H9 (cell line): ENCODE results near the gene MYBPHL. TPM values are rescaled to one million over a fixed set of nuclear protein-coding genes. Genes with fewer than 3 reads are reported as not detected.
A peak's percentile ranks its signal among the peaks of the same experiment; 100 is the strongest.

Experiments
- DNase-seq: peaks from one replicate; pipeline ENCODE4 v3.0.0-alpha.2; 2017
- H2AFZ ChIP-seq: one replicate; pipeline ENCODE4 v1.6.1; 2013; ENCODE audit warnings: mild to moderate bottlenecking, low read length, control low read depth, moderate library complexity
- H2AK5ac ChIP-seq: 2 replicates; pipeline ENCODE4 v1.6.1; 2013; ENCODE audit warnings: low read length, control low read depth, mixed read lengths; ENCODE audit not compliant: insufficient read length
- H2BK120ac ChIP-seq: one replicate; pipeline ENCODE4 v1.6.1; 2013; ENCODE audit warnings: low read depth, mild to moderate bottlenecking, low read length, control low read depth, inconsistent platforms; ENCODE audit not compliant: poor library complexity, severe bottlenecking
- H2BK12ac ChIP-seq: 2 replicates; pipeline ENCODE4 v1.6.1; 2013; ENCODE audit warnings: low read length, control low read depth, mixed read lengths, low read depth; ENCODE audit not compliant: insufficient read length
- H2BK15ac ChIP-seq: 2 replicates; pipeline ENCODE4 v1.6.1; 2013; ENCODE audit warnings: low read depth, low read length, control low read depth
- H2BK20ac ChIP-seq: one replicate; pipeline ENCODE4 v1.6.1; 2013; ENCODE audit warnings: low read depth, mild to moderate bottlenecking, low read length, control low read depth, inconsistent platforms; ENCODE audit not compliant: poor library complexity, severe bottlenecking
- H2BK5ac ChIP-seq: 2 replicates; pipeline ENCODE4 v1.6.1; 2013; ENCODE audit warnings: low read length, control low read depth, mixed read lengths; ENCODE audit not compliant: insufficient read length
- H3K14ac ChIP-seq: 2 replicates; pipeline ENCODE4 v1.6.1; 2013; ENCODE audit warnings: low read length, control low read depth; ENCODE audit not compliant: insufficient read depth
- H3K18ac ChIP-seq: 2 replicates; pipeline ENCODE4 v1.6.1; 2013; ENCODE audit warnings: low read depth, mild to moderate bottlenecking, mixed read lengths, low read length, control low read depth; ENCODE audit not compliant: insufficient read length
- H3K23ac ChIP-seq: 2 replicates; pipeline ENCODE4 v1.6.1; 2013; ENCODE audit warnings: low read length, control low read depth, mixed read lengths, low read depth; ENCODE audit not compliant: insufficient read length
- H3K23me2 ChIP-seq: 2 replicates; pipeline ENCODE4 v1.6.1; 2013; ENCODE audit warnings: low read depth, mild to moderate bottlenecking, mixed read lengths, low read length, control low read depth; ENCODE audit not compliant: insufficient read length, poor library complexity, severe bottlenecking
- H3K27ac ChIP-seq: 2 replicates; pipeline ENCODE4 v1.5.1; 2013; ENCODE audit warnings: low read length, control low read depth, mixed read lengths, low read depth; ENCODE audit not compliant: insufficient read length
- H3K27me3 ChIP-seq: 2 replicates; pipeline ENCODE4 v1.6.1; 2013; ENCODE audit warnings: low read length, control low read depth, inconsistent platforms; ENCODE audit not compliant: insufficient read depth
- H3K4ac ChIP-seq: 2 replicates; pipeline ENCODE4 v1.6.1; 2013; ENCODE audit warnings: low read depth, mild to moderate bottlenecking, control low read depth, inconsistent platforms, low read length, moderate library complexity
- H3K4me1 ChIP-seq: 2 replicates; pipeline ENCODE4 v1.6.1; 2013; ENCODE audit warnings: low read length, control low read depth, inconsistent platforms; ENCODE audit not compliant: insufficient read depth
- H3K4me2 ChIP-seq: 2 replicates; pipeline ENCODE4 v1.6.1; 2013; ENCODE audit warnings: low read length, control low read depth, mixed read lengths; ENCODE audit not compliant: insufficient read length, insufficient read depth
- H3K56ac ChIP-seq: 2 replicates; pipeline ENCODE4 v1.6.1; 2013; ENCODE audit warnings: low read depth, mild to moderate bottlenecking, mixed read lengths, low read length, control low read depth; ENCODE audit not compliant: insufficient read length
- H3K79me1 ChIP-seq: 2 replicates; pipeline ENCODE4 v1.6.1; 2013; ENCODE audit warnings: low read depth, mild to moderate bottlenecking, moderate library complexity, low read length, control low read depth, inconsistent platforms; ENCODE audit not compliant: insufficient read depth, poor library complexity, severe bottlenecking
- H3K79me2 ChIP-seq: 2 replicates; pipeline ENCODE4 v1.6.1; 2013; ENCODE audit warnings: low read length, control low read depth, inconsistent platforms; ENCODE audit not compliant: insufficient read depth
- H3K9ac ChIP-seq: 2 replicates; pipeline ENCODE4 v1.6.1; 2013; ENCODE audit warnings: low read length, control low read depth, mixed read lengths; ENCODE audit not compliant: insufficient read length; ENCODE audit errors: extremely low read depth
- H3K9me3 ChIP-seq: one replicate; pipeline ENCODE4 v1.6.1; 2013; ENCODE audit warnings: low read depth, low read length, inconsistent platforms; ENCODE audit not compliant: control insufficient read depth
- H3T11ph ChIP-seq: one replicate; pipeline ENCODE4 v1.6.1; 2013; ENCODE audit warnings: mild to moderate bottlenecking, low read length, control low read depth, inconsistent platforms
- H4K20me1 ChIP-seq: one replicate; pipeline ENCODE4 v1.6.1; 2013; ENCODE audit not compliant: control insufficient read depth, insufficient read length, insufficient read depth
- H4K5ac ChIP-seq: 2 replicates; pipeline ENCODE4 v1.6.1; 2013; ENCODE audit warnings: low read depth, mild to moderate bottlenecking, mixed read lengths, low read length, control low read depth; ENCODE audit not compliant: insufficient read length
- H4K8ac ChIP-seq: replicated peaks from 2 replicates; pipeline ENCODE4 v1.6.1; 2013; ENCODE audit warnings: low read length, control low read depth, mixed read lengths, low read depth; ENCODE audit not compliant: insufficient read length
- H4K91ac ChIP-seq: 2 replicates; pipeline ENCODE4 v1.6.1; 2013; ENCODE audit warnings: low read depth, mild to moderate bottlenecking, moderate library complexity, mixed read lengths, low read length, control low read depth; ENCODE audit not compliant: insufficient read length
- H3K27ac Mint-ChIP-seq, 3 experiments: 2 replicates in 2 of 3; 3 replicates in 1 of 3; pipeline ENCODE4 v1.8.0; 2020 to 2021; ENCODE audit warnings: mixed read lengths in 3 of 3, mild to moderate bottlenecking in 1 of 3, moderate library complexity in 1 of 3
- H3K27me3 Mint-ChIP-seq: 2 replicates; pipeline ENCODE4 v1.8.0; 2021; ENCODE audit warnings: low read depth, mild to moderate bottlenecking, moderate library complexity, mixed read lengths
- H3K36me3 Mint-ChIP-seq, 3 experiments: 2 replicates in 2 of 3; 3 replicates in 1 of 3; pipeline ENCODE4 v1.8.0; 2020 to 2021; ENCODE audit warnings: low read depth in 3 of 3, mixed read lengths in 3 of 3; ENCODE audit not compliant: insufficient read depth in 1 of 3
- H3K4me1 Mint-ChIP-seq, 2 experiments: 2 replicates each; pipeline ENCODE4 v1.8.0; 2020; ENCODE audit warnings: mixed read lengths in 2 of 2
- H3K4me3 Mint-ChIP-seq, 2 experiments: 2 replicates in 1 of 2; 3 replicates in 1 of 2; pipeline ENCODE4 v1.8.0; 2020 to 2021; ENCODE audit warnings: mild to moderate bottlenecking in 2 of 2, mixed read lengths in 2 of 2, moderate library complexity in 1 of 2
- H3K9me3 Mint-ChIP-seq, 2 experiments: 2 replicates in 1 of 2; 3 replicates in 1 of 2; pipeline ENCODE4 v1.8.0; 2020; ENCODE audit warnings: mild to moderate bottlenecking in 2 of 2, mixed read lengths in 2 of 2, moderate library complexity in 1 of 2
- WGBS: extraction: QIAGEN DNeasy Blood & Tissue Kit; methylation state at CpG from one replicate; pipeline ENCODE4 v1.1.7; 2013; ENCODE audit warnings: missing lambda C conversion rate, low lambda C conversion rate, mixed read lengths; ENCODE audit not compliant: insufficient read length; ENCODE audit errors: extremely low coverage; 5-methylcytosine and 5-hydroxymethylcytosine counted together
- total RNA-seq: library from RNA; stranded (reverse); gene quantifications from 2 replicates; pipeline ENCODE4 v1.2.1, GENCODE V29; 2021
- TF ChIP-seq, protein P1 (sequence below): fragments of 200-600 bp; sonication (generic); conservative IDR thresholded peaks from 3 replicates; pipeline ENCODE4 v1.8.0; 2021; ENCODE audit warnings: antibody characterized with exemption, mild to moderate bottlenecking

MYBPHL gene
- total RNA-seq, 1 experiment from 2014 or later, result 0.59 TPM

DNA sequence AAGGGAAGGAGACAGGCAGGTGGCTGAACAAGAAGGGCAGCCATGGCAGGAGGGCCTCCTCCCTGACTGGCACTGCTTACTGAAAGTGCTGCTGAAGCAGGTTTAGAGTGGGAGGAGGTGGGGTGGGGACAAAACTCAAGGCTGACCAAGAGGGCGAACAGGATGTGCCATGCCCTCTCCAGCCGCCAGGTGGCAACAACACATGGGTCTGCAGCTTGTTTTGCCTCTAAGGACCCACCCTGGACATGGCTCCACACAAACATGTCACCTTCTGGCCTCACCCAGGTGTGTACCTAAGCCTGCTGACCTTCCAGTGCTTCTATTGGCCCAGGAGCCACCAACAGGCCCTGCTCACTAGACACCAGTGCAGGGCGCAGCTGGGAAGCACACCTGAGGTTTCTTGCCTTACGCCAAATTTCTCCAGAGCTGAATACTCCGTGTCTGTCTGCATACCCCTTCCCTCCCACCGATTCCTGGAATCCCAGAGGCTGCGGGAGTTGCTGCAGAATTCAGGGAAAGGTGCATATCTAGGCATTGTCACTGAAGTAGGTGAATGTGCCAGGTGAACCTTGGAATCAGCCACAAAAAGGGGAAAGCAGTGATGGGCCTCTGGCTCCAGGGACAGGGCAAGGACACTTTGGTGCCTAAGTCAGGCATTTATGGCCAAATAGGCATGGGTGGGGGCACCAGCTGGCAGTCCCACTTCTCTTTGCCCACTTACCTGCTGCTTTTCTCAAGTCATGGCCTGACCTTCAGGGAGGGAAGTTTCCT, 29.2 kb downstream of the MYBPHL start:
- TF ChIP-seq, protein P1, sequence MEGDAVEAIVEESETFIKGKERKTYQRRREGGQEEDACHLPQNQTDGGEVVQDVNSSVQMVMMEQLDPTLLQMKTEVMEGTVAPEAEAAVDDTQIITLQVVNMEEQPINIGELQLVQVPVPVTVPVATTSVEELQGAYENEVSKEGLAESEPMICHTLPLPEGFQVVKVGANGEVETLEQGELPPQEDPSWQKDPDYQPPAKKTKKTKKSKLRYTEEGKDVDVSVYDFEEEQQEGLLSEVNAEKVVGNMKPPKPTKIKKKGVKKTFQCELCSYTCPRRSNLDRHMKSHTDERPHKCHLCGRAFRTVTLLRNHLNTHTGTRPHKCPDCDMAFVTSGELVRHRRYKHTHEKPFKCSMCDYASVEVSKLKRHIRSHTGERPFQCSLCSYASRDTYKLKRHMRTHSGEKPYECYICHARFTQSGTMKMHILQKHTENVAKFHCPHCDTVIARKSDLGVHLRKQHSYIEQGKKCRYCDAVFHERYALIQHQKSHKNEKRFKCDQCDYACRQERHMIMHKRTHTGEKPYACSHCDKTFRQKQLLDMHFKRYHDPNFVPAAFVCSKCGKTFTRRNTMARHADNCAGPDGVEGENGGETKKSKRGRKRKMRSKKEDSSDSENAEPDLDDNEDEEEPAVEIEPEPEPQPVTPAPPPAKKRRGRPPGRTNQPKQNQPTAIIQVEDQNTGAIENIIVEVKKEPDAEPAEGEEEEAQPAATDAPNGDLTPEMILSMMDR, result peak; percentile 94
- Histone ChIP-seq H3K56ac (no peak overlapping the region), H4K91ac (no peak overlapping the region), H3K18ac (no peak overlapping the region), H3K23me2 (peaks cover 7% of the 10 kb centered on the region), H2AK5ac (no peak overlapping the region), H2BK120ac (no peak overlapping the region), H3K27ac (no peak overlapping the region), H3K79me1 (peaks cover 5% of the 10 kb centered on the region), H4K5ac (no peak overlapping the region), H2BK20ac (no peak overlapping the region), H2BK12ac (no peak overlapping the region), H3K4me1 (peaks cover 3% of the 10 kb centered on the region; the same call in 1 of the 2 replicates), H3K14ac (no peak overlapping the region), H3K4ac (no peak overlapping the region), H2BK15ac (no peak overlapping the region), H3K4me2 (no peak overlapping the region), H3T11ph (no peak overlapping the region), H3K9ac (no peak overlapping the region), H3K9me3 (no peaks in the 10 kb centered on the region), H3K79me2 (peaks cover 2% of the 10 kb centered on the region; the same call in 1 of the 2 replicates), H4K20me1 (no peaks in the 10 kb centered on the region), H2BK5ac (no peak overlapping the region), H3K27me3 (no peaks in the 10 kb centered on the region), H4K8ac (no peak overlapping the region), H2AFZ (no peak overlapping the region), H3K23ac (no peak overlapping the region)
- Mint-ChIP-seq H3K27me3 (no peaks in the 10 kb centered on the region), H3K27ac (peak overlapping the region; percentile 49 to 96 (median 79); a peak in 4 of 7 replicates), H3K4me1 (peaks cover 39 to 46% of the 10 kb centered on the region in 2 experiments), H3K4me3 (no peak overlapping the region), H3K9me3 (no peaks in the 10 kb centered on the region), H3K36me3 (peaks cover 18 to 39% (median 30%) of the 10 kb centered on the region in 3 experiments)
- peak; percentile 90 for DNase-seq
- no CpG with 5 or more reads among the region's 7 CpGs for WGBS
